SK-N-SH (cell line): ENCODE measurements around the gene TES. TPM values are rescaled to one million over a fixed set of nuclear protein-coding genes. Genes with fewer than 3 reads are reported as not detected.

ENCODE experiments used
- CTCF ChIA-PET: fragments of 300-600, 350-600 bp; formaldehyde crosslinking; extraction: SDS; loops from one replicate; lab custom pipeline; 2021; lab: Yijun Ruan, JAX
- POLR2A ChIA-PET: fragments of 350-600 bp; sonication (Branson Sonifier 250); formaldehyde crosslinking; extraction: SDS; loops from one replicate; lab custom pipeline; 2020; ENCODE audit warnings: antibody characterized with exemption, inconsistent platforms; lab: Yijun Ruan, JAX
- DNase-seq: peaks from one replicate; pipeline ENCODE4 v3.0.0; 2012
- H2AFZ ChIP-seq: fragments of 200-600 bp; sonication (generic); 2 replicates; pipeline ENCODE4 v1.8.1; 2016; ENCODE audit warnings: antibody characterized with exemption, mild to moderate bottlenecking, low read depth
- H3F3A ChIP-seq: fragments of 200-600 bp; sonication (generic); replicated peaks from 2 replicates; pipeline ENCODE3; 2016; ENCODE audit warnings: antibody characterized with exemption, mild to moderate bottlenecking; ENCODE audit not compliant: insufficient read depth
- H3K27ac ChIP-seq, 2 experiments: fragments of 200-500 bp in 1 of 2; fragments of 200-600 bp in 1 of 2; sonication (Bioruptor generic) in 1 of 2; sonication (generic), shearing (Covaris generic) in 1 of 2; 2 replicates each; pipeline versions ENCODE4 v1.5.1 to v1.6.1; 2014 to 2016; ENCODE audit warnings: low read depth in 2 of 2, inconsistent platforms in 1 of 2, low read length in 1 of 2, mild to moderate bottlenecking in 1 of 2, mixed read lengths in 1 of 2
- H3K27me3 ChIP-seq: fragments of 200-600 bp; sonication (generic), shearing (Covaris generic); 2 replicates; pipeline ENCODE4 v1.6.1; 2016; ENCODE audit warnings: mixed run types; ENCODE audit not compliant: insufficient read depth
- H3K36me3 ChIP-seq, 2 experiments: fragments of 200-500 bp in 1 of 2; fragments of 200-600 bp in 1 of 2; sonication (Bioruptor generic) in 1 of 2; sonication (generic) in 1 of 2; replicated peaks in 1 of 2; 2 replicates each; pipeline versions ENCODE3 to v1.5.1; 2014 to 2016; ENCODE audit warnings: low read length in 1 of 2, mild to moderate bottlenecking in 1 of 2; ENCODE audit not compliant: insufficient read depth in 2 of 2, control insufficient read depth in 1 of 2
- H3K4me1 ChIP-seq, 2 experiments: fragments of 200-500 bp in 1 of 2; fragments of 200-600 bp in 1 of 2; sonication (Bioruptor generic) in 1 of 2; sonication (generic), shearing (Covaris generic) in 1 of 2; 2 replicates each; pipeline versions ENCODE4 v1.5.1 to v1.6.1; 2014 to 2016; ENCODE audit warnings: low read depth in 1 of 2, low read length in 1 of 2, mixed run types in 1 of 2; ENCODE audit not compliant: insufficient read depth in 2 of 2, control insufficient read depth in 1 of 2
- H3K4me2 ChIP-seq: fragments of 200-600 bp; sonication (generic), shearing (Covaris generic); 2 replicates; pipeline ENCODE4 v1.6.1; 2017; ENCODE audit warnings: mixed run types
- H3K4me3 ChIP-seq, 2 experiments: fragments of 200-500 bp in 1 of 2; fragments of 200-600 bp in 1 of 2; sonication (Bioruptor generic) in 1 of 2; sonication (generic), shearing (Covaris generic) in 1 of 2; 2 replicates each; pipeline versions ENCODE4 v1.5.1 to v1.8.1; 2014 to 2016; ENCODE audit warnings: low read depth in 2 of 2, inconsistent platforms in 1 of 2, low read length in 1 of 2, mild to moderate bottlenecking in 1 of 2, mixed read lengths in 1 of 2, moderate library complexity in 1 of 2
- H3K79me2 ChIP-seq: fragments of 200-600 bp; sonication (generic); 2 replicates; pipeline ENCODE4 v1.8.1; 2017; ENCODE audit warnings: mild to moderate bottlenecking; ENCODE audit not compliant: insufficient read depth
- H3K9ac ChIP-seq: fragments of 200-600 bp; sonication (generic); 2 replicates; pipeline ENCODE4 v1.6.1; 2017; ENCODE audit warnings: mixed run types
- H3K9me2 ChIP-seq: fragments of 200-600 bp; sonication (generic); 2 replicates; pipeline ENCODE4 v1.6.1; 2017; ENCODE audit warnings: mixed run types
- H3K9me3 ChIP-seq: fragments of 200-600 bp; sonication (generic); 2 replicates; pipeline ENCODE4 v1.6.1; 2017; ENCODE audit warnings: mixed run types, mild to moderate bottlenecking, moderate library complexity
- H4K20me1 ChIP-seq: fragments of 200-600 bp; sonication (generic); 2 replicates; pipeline ENCODE4 v1.6.1; 2017; ENCODE audit warnings: mild to moderate bottlenecking, mixed run types; ENCODE audit not compliant: insufficient read depth
- CHD2 ChIP-seq: fragments of 150-350 bp; IDR thresholded peaks from 2 replicates; pipeline ENCODE4 v1.6.1; 2018; ENCODE audit warnings: low read length; ENCODE audit not compliant: partially characterized antibody
- CTCF ChIP-seq: fragments of 200-600 bp; sonication (generic); IDR thresholded peaks from 2 replicates; pipeline ENCODE4 v1.6.1; 2017; ENCODE audit warnings: antibody characterized with exemption, mild to moderate bottlenecking, moderate library complexity
- EP300 ChIP-seq, 2 experiments: IDR thresholded peaks; 2 replicates each; pipeline versions ENCODE4 v1.4.0 to v1.6.1; 2012; ENCODE audit warnings: borderline replicate concordance in 1 of 2, low read depth in 1 of 2, low read length in 1 of 2
- EZH2phosphoT487 ChIP-seq: fragments of 200-600 bp; sonication (generic); IDR thresholded peaks from 2 replicates; pipeline ENCODE4 v1.6.1; 2017; ENCODE audit warnings: low read depth, mixed run types, mild to moderate bottlenecking, antibody characterized with exemption, moderate library complexity, borderline replicate concordance
- GABPA ChIP-seq: IDR thresholded peaks from 2 replicates; pipeline ENCODE4 v1.4.0; 2012; ENCODE audit warnings: low read depth, mild to moderate bottlenecking
- GATA2 ChIP-seq: sonication (generic); formaldehyde crosslinking; IDR thresholded peaks from 2 replicates; pipeline ENCODE4 v1.5.0; 2020; ENCODE audit warnings: mild to moderate bottlenecking, missing genetic modification reagents
- NRF1 ChIP-seq: IDR thresholded peaks from 2 replicates; pipeline ENCODE4 v1.6.1; 2012; ENCODE audit warnings: low read depth, mild to moderate bottlenecking, low read length
- RAD21 ChIP-seq: IDR thresholded peaks from 2 replicates; pipeline ENCODE4 v1.6.1; 2012; ENCODE audit warnings: mild to moderate bottlenecking, low read length
- RCOR1 ChIP-seq: fragments of 150-350 bp; IDR thresholded peaks from 2 replicates; pipeline ENCODE4 v1.6.1; 2017; ENCODE audit warnings: antibody characterized with exemption, low read length
- REST ChIP-seq: IDR thresholded peaks from 2 replicates; pipeline ENCODE4 v1.6.1; 2012; ENCODE audit warnings: mild to moderate bottlenecking, low read depth, low read length, moderate library complexity
- TEAD4 ChIP-seq: IDR thresholded peaks from 2 replicates; pipeline ENCODE4 v1.4.0; 2012; ENCODE audit warnings: mild to moderate bottlenecking, borderline replicate concordance; ENCODE audit not compliant: insufficient read depth
- YY1 ChIP-seq: IDR thresholded peaks from 2 replicates; pipeline ENCODE4 v1.4.0; 2012; ENCODE audit warnings: low read depth, mild to moderate bottlenecking
- WGBS: methylation state at CpG from one replicate; pipeline ENCODE4 v1.1.6; 2017; ENCODE audit warnings: low lambda C conversion rate; 5-methylcytosine and 5-hydroxymethylcytosine counted together
- polyA plus RNA-seq, 3 experiments: library from polyadenylated mRNA; depleted of rRNA; stranded (reverse); fragments of >200 nt; gene quantifications; 2 replicates each; pipeline ENCODE4 v1.2.3, GENCODE V29; 2012

TES gene
- polyA plus RNA-seq, 1 of the 3 experiments (the other 2 are of a cell fraction), result 9.5 TPM

- no peak for TF ChIP-seq REST
- TF ChIP-seq EZH2phosphoT487, result no peak
- TF ChIP-seq GABPA, result no peak
- TF ChIP-seq GATA2 (CRISPR knock-in tag), result no peak
- TF ChIP-seq NRF1, result no peak
- TF ChIP-seq CTCF, result no peak
Observed at GRCh38 chr7:116185450-116185849, 24.9 kb upstream of the TES start (continued).

- Histone ChIP-seq H4K20me1 (no peaks in the 10 kb centered on the region), H3K4me1 (no peaks in the 10 kb centered on the region), H3K27me3 (no peaks in the 10 kb centered on the region), H3K9me2 (no peaks in the 10 kb centered on the region), H3K36me3 (no peaks in the 10 kb centered on the region), H3K79me2 (no peaks in the 10 kb centered on the region), H3K9ac (no peak overlapping the region), H3K4me3 (no peak overlapping the region)
- no peak for DNase-seq
- WGBS, result 52% methylated on average over 5 of the region's 6 CpGs
- POLR2A ChIA-PET, result no interaction called here
- TF ChIP-seq RCOR1 (no peak), RAD21 (no peak), YY1 (no peak), EP300 (IDR thresholded peaks at IDR 0.05; ENCODE audit: borderline replicate concordance in 1 of 2, low read depth in 1 of 2, low read length in 1 of 2) (no peak), TEAD4 (no peak), CHD2 (no peak)
- TF ChIP-seq, all 33 proteins: peak for 0
- no peaks in the 10 kb centered on the region for H3F3A ChIP-seq
- no peak overlapping the region for H3K27ac ChIP-seq
- CTCF ChIA-PET, result interaction anchor here (0.6 to 5.7 kb wide), 8 partner anchors 10 to 406 kb away, joined by 3 to 56 read pairs (median 4); partner anchors contain the start of gene TES
- H2AFZ ChIP-seq, result no peak overlapping the region
- H3K4me2 ChIP-seq, result no peak overlapping the region
- peaks cover 19% of the 10 kb centered on the region; the same call in 1 of the 2 replicates for H3K9me3 ChIP-seq
Observed at GRCh38 chr7:116185956-116186355, 24.4 kb upstream of the TES start.
